Stimulated activated CD8-positive, alpha-beta memory T cell treated with anti-CD3 and anti-CD28 coated beads, Interleukin-7, amount 100 ng/mL, for 4 hours (primary cell): Measurements from ENCODE around the gene TOMM40.
A peak's percentile ranks its signal among the peaks of the same experiment; 100 is the strongest.
"Not testable (repeated sequence)": the region's sequence is repeated elsewhere in the genome, so short reads cannot be mapped to it uniquely, and the experiment has no call there.

Experiments
- DNase-seq, 2 donors: peaks; one replicate each; pipeline ENCODE4 v3.0.0-alpha.2; 2020; ENCODE audit warnings: low read depth in 2 of 2

TOMM40 gene

DNA sequence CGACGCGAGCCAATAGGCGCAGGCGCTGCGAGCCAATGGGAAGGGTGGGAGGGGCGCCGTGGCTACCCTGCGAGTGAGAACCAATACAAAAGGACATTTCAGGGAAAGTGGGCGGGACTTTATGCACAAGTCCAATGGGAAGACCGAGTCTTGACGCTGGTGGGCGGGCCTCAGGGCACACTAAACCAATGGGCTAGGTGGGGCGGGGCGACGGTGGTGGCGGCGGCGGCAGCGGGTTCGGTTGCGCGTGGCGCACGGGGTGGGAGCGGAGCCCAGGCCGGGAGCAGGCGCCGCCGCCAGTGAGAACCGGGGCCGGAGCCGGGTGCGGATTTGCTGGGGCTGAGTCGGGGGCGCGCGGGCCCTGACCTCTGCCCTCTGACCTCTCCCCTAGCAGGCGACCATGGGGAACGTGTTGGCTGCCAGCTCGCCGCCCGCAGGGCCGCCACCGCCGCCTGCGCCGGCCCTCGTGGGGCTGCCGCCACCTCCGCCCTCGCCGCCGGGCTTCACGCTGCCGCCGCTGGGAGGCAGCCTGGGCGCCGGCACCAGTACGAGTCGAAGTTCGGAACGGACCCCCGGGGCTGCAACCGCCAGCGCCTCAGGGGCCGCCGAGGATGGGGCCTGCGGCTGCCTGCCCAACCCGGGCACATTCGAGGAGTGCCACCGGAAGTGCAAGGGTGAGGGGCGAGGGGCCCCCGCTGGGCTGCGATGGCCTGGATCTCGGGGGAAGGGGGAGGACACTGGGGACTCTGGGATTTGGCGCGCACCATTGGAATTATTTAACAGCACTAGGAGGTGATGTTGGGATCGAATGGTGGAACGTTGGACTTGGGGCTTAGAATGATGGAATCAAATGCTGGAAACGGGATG, at the start of gene TOMM40:
TOMM40 (plus strand) TSS at position 239 of the 867 bp plus-strand sequence; CDS start at position 401, 162 bp downstream.
- DNase-seq: peak in 1 of 2 donors; percentile 100

DNA sequence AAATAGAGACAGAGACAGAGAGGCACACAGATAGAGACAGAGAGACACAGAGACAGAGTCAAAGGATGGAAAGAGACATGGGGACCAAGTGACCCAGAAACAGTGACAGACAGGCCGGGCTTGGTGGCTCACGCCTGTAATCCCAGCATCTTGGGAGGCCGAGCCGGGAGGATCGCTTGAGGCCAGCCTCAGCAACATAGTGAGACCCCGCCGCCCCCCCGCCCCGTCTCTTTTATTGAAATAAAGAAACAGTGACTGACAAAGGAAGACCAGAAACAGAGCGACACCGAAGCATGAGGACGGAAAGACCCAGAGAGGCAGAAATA, 45.8 kb upstream of the TOMM40 start:
- no peak for DNase-seq

DNA sequence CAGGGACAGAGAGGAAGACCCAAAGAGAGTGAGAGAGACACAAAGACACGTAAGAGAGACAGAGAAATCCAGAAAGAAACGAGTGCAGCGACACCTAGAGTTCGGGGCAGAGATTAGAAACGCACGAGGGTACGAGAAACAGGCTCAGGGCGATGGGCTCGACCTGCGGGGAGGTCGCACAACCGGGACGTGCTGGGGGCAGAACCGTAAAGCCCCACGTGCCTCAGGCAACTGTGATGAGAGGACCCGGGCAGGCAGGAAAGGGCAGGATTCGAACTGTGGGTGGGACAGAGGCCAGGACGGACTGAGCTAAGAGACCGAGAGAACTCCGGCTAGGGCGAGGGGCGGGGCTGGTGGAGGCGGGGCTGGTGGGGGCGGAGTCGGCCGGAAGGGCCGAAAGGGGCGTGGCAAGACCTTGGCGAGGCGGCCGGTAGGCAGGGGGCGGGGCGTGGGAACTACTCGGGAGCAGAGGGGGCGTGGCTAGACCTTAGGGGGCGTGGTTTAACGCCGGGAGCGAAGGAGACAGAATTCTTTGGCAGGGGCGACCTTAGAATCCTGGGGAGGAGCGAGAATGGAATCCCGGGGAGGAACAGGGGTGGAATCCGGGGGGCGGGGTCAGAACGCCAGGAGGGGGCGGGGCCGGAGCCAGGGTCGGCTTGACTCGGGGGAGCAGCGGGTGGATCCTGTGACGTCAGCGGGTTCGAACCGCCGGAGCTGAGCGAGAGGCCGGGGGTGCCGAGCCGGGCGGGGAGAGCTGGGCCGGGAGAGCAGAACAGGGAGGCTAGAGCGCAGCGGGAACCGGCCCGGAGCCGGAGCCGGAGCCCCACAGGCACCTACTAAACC, 45.2 kb upstream of the TOMM40 start, which contains the start of gene NECTIN2:
NECTIN2 (plus strand) TSS at position 686 of the 843 bp plus-strand sequence. CDS start 229 bp downstream, outside the sequence.
- DNase-seq: peak; percentile 47 to 66

DNA sequence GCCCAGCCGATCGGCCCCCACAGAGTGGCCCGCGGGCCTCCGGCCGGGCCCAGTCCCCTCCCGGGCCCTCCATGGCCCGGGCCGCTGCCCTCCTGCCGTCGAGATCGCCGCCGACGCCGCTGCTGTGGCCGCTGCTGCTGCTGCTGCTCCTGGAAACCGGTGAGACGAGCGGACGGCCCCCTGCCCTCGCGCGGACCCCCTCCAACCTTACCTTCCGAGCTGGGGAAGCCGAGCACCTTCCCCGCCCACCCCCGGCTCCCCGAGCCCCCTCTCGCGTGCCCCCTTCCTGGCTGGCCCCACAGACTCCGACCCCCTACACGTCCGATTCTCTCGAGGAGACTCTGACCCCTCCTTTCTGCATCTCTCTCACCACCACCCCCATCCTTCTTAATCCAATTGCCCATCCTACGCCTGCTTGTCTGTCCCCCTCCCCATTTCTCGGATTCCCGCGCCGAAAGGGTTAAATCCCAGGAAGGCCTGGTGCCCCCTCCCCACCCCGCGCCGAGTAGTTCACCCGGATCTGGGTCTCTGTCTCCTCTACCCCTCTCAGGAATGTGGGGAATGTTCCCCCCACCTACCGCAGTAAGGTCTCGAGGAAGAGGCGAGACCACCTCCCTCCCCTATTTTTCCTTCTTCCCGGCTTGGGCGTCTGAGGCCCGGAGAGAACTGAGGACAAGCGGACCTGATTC, 44.5 kb upstream of the TOMM40 start:
- no peak for DNase-seq

DNA sequence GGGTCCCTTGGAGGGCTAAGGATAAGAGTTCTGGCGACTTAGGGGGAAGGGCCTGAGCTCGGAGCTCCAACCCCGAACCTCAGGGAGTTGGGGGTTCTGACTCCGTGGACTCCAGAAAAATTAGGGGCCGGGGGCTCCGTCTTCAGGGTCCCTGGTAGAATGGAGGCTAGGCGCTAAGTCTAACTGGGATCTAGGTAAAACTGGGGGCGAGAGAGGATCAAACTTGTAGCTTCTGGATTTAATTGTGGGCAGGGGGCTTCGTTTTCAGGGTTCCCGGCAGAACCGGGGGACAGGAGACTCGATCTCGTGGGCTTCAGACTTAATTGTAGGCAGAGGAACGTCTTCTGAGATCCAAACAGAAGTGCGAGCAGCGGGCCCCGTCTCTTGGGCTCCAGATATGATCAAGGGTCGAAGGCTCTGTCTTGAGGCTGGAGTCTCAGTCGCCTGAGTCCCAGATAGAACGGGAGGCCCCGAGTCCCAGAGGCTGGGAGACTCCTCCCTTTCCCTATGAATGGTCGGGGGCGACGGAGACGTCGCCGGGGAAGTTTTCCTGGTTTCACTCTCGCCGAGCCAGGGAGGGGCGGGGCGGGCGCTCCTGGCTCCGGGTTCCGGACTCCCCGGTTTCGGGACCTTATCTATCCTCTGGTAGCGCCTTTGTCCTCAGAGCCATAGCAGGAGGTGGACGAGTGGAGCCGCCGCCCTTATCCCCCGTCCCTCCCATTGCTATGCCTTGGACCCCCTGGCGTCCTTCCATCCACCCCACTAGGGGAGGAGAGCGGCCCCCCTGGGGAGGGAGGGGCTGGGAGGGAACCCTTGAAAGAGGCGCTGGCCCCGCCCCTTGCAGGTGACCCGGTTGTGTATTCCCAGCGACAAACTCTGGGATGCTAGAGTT, 43.7 kb upstream of the TOMM40 start:
- no peak for DNase-seq

DNA sequence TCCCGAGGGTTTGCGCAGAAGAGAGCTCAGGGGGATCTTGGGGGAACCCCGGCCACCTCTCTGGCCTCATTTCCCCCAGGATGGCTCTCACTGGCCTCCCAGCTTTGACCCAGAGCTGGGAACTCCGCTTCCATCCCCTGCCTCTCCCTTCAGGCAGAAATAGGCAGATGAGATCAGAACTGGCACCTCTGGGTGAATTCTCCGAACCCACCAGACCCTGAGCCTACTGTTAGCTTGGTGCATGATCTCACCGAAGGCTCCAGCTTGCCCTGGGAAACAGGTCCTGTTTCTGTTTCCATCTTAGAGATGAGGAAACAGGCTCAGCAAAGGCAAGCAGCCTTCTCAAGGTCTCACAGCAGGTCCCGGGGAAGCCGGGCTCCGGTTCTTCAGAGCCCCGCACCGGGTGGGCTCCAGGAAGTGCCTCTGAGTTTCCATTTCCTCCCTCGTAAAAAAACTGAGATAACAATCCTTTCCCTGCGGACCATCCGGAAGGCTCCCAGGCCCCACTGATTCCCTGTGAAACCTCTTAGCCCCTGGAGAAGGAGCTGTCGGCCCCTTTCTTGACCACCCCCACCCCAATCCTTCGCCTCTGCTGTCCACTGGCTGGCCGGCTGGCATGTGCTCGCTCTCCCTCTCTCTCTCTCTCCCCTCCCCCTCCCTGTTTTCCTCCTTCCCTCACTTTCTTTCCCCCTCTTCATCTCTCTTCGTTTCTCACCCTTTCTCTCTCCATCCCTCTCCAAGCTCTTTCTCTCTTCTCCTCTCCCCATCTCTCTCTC, 42.8 kb upstream of the TOMM40 start:
- no peak for DNase-seq

DNA sequence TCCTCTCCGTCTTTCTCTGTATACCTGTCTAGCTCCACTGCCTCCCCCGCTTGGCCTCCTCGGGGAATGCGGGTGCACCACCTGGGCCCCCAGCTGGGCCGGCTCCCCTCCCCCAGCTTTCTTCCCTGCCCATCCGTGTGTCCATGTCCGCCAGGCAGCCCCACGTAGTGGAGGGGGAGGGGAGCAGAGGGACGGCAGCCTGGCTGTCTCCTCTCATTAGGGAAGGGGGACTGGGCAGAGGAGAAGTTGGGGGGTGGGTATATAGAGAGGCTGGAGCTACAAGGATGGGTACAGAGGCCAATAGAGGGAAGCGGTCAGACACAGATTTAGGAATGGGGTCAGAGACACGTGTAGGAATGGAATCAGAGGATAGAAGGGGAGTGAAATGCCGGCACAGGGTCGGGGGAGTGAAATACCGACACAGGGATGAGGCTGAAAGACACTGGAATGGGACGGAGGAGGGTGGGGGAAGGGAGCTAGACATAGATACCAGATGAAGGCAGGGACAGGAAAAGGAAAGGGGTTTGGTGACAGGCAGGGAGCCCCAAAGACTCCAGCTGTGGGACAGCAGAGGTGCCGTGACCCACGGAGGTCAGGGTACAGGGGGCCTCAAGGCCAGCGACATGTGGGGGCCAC, 42.1 kb upstream of the TOMM40 start:
- no peak for DNase-seq

DNA sequence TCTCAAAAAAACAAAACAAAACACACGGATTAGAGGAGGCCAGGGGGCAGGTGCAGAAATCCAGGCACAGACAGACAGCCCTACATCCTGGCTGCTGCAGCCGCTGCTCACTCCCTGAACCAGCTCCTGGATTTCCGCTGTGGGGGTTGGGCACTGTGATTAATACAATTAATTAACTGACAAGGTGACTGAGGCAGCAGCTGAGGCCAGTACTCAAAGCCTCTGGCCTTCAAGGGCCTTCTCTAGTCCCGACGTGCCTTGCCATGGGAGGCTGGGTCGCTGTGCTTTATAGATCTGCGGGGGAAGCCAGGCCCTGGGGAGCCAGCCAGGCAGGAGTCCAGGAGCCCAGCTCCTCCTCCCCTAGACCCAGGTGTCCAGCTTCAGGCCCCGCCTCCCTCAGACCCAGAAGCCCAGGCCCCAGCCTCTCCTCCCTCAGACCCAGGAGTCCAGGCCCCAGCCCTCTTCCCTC, 40.4 kb upstream of the TOMM40 start:
- DNase-seq: no peak

DNA sequence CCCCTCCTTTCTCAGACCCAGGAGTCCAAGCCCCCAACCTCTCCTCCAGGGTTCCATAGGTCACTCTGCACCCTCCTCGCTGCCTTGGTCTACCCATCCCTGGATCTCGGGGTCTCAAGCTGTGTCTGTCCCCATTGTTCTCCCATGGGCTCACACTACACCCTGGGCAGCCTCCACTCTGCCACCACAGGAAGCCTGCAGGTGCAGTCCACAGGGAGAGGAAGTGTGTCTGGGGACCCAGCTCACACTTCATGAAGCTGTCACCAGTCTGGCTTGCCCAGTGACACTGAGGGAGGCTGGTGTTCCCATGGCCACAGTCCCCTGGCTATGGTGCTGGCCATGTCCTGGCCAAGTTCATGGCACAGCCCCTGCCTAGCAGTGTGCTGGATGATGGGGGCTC, 39.6 kb upstream of the TOMM40 start:
- no peak for DNase-seq

DNA sequence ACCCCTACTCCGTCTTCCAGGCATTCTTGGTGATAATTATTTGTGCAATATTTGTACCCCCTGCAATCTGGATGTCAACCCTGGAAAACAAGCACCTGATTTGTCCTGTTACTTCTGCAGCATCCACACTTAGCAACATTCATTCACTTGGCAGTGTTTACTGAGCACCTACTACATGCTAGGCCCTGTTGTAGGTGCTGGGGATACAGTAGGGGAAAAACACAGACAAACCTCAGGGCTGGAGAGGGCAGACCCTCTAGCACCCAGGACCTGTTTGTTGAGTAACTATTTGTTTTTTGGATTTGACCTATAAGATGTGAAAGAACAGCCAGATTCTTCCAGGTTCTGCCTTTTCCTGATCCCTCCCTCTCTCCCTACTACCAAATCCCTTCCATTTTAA, 35.4 kb upstream of the TOMM40 start:
- DNase-seq: no peak

DNA sequence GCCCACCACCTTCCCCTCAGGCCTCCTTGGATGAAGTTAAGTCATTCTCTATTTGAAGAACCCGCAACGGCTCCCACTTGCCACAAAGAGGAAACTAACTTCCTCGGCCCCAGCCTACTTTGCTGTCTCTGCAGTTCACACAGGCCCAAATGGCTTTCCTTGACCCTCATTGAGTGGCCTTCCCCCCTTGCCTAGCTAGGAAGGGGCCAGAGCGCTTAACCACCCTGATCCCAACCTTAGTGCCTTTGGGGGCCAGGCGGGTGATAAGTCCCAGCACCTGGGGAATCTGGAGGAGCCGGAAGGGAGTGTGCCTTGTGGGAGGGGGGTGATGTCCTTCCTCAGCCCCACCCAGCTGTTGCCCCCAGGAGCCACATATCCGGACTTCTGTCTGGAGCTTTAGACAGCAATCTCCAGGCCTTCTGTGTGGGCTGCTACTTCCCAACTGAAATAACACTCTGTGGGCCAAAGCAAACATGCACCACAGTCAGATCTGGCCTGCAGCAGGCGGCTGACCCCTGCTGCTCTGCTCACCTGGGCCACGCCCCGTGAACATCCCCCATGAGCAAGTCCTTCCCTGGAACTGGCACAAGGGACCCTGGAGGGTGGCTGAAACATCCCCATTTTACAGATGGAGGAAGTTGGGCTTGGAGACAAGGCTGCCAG, 34.5 kb upstream of the TOMM40 start:
- DNase-seq: no peak

DNA sequence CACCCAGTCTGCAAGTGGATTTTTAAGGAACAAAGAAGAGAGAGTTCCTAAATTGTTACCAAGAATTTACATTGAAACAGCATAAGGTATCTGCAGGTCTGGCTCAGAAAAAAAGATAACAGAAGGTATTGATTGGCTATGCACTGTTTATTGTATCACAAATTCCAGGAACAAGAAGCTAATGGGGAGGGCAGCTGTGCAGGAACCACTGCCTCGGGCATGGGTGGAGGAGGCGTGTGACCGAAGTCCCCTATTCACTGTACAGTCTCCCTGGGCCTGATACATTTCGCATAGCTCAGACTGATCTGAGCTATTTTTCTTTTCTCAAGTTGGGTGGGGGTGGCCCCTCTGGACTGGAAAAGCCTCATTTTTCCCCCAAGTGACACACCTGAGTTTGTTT, 33.2 kb upstream of the TOMM40 start:
- no peak for DNase-seq

DNA sequence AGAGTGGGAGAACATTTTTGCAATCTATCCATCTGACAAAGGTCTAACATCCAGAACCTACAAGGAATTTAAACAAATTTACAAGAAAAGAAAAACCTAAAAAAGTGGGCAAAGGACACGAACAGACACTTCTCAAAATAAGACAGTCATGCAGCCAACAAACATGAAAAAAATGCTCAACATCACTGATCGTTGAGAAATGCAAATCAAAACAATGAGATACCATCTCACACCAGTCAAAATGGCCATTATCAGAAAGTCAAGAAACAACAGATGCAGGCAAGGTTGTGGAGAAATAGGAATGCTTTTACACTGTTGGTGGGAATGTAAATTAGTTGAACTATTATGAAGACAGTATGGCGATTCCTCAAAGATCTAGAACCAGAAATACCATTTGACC, 29.5 kb upstream of the TOMM40 start:
- not testable (repeated sequence) for DNase-seq

DNA sequence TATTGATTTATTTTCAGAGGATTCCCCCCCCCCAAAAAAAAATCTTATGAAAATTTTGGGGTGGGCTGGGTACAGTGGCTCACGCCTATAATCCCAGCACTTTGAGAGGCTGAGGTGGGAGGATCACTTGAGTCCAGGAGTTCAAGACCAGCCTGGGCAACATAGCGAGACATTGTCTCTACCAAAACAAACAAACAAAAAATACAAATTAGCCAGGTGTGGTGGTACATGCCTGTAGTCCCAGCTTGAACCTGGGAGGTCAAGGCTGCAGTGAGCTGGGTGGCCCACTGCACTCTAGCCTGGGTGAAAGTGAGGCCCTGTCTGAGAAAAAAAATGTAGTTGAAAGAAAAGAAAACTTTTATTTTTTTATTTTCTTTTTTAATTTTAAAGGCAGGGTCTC, 27.1 kb upstream of the TOMM40 start:
- DNase-seq: no peak

DNA sequence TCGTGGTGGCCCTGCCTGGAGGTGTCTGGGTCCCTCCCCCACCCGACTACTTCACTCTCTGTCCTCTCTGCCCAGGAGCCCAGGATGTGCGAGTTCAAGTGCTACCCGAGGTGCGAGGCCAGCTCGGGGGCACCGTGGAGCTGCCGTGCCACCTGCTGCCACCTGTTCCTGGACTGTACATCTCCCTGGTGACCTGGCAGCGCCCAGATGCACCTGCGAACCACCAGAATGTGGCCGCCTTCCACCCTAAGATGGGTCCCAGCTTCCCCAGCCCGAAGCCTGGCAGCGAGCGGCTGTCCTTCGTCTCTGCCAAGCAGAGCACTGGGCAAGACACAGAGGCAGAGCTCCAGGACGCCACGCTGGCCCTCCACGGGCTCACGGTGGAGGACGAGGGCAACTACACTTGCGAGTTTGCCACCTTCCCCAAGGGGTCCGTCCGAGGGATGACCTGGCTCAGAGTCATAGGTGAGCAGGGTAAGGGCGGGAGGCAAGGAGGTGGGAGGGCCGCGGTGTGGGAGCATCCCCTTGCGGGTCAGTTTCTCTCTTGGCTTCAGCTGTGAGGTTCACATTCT, 25.8 kb upstream of the TOMM40 start:
- no peak for DNase-seq

DNA sequence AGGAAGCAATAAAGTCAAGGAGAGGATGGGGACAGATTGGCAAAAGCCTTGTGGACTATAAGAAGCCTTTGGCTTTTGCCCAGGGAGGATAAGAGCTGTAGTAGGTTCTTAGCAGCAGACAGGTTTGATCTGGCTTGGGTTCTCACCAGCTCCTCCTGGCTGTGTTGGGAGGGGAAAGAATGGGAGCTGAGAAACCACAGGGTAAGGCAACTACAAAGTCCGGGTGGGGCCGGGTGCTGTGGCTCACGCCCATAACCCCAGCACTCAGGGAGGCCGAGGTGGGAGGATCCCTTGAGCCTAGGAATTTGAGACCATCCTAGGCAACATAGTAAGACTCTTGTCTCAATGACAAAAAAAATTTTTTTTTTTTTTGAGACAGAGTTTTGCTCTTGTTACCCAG, 24.4 kb upstream of the TOMM40 start:
- DNase-seq: no peak

DNA sequence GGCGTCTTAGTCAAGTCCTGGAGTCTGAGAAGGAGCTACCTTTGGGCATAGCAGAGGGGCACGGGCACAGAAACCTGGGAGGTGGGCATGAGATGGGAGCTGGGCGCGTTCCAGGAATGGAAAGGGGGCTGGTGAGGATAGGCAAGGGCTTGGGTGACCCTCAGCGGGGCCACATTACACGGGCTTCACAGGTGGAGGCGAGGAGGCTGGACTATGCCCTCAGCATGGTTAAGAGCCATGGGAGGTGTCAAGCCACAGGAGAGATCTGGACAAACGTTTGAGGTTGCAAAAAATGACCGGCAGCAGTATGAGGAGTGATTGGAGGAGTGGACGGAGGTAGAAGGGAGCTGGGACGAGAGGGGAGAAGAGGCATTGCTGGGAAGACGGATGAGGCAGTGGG, 23.5 kb upstream of the TOMM40 start:
- DNase-seq: no peak

DNA sequence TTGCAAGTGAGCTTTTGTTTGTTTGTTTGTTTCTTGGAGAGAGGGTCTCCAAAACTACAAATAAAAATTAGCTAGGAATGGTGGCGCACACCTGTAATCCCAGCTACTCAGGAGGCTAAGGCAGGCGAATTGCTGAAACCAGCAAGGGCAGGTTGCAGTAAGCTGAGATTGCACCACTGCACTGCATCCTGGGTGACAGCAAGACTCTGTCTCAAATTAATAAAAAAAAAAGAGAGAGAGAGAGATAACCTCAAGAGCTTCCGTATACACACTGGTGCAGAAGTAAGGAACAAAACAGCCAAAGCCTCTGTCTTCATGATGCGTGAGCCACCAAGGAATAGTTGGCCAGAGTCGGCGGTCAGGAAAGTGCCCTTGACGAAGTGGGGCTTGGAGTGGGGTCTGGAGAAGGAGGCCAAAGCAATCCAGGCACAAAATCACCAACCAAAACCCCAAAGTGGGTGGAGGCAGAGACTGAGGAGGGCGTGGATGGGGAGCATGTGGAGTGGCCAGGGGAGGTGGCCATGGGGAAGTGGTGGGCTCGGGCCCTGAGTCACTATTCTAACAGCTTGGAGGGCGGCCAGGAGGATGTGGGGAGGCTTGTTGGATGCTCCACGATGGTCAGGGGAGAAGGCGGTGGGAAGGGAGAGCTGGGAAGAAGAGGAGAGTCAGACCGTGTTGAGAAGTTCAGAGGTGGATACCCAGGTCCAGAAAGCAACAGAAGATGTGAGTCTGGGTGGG, 21.2 kb upstream of the TOMM40 start:
- DNase-seq: no peak
